HG03460 (cell line): ENCODE results near the gene PYCARD.
"Not testable (repeated sequence)": the region's sequence is repeated elsewhere in the genome, so short reads cannot be mapped to it uniquely, and the experiment has no call there.

Source experiments
- ATAC-seq: cut with Tn5 transposase; IDR thresholded peaks from one replicate; pipeline ENCODE4 v1.9.1; 2021; ENCODE audit not compliant: unreplicated experiment

PYCARD gene

GRCh38 chr16:31202414-31203375 is at the start of gene PYCARD:
TSS of gene PYCARD (minus strand) at chr16:31202760. CDS start at chr16:31202690, 70 bp downstream.
- ATAC-seq = peak; percentile 39

- ATAC-seq = no peak
Measured at GRCh38 chr16:31251435-31251834, 48.9 kb upstream of the PYCARD start.

GRCh38 chr16:31250782-31251384 is 48.3 kb upstream of the PYCARD start:
- no peak for ATAC-seq

GRCh38 chr16:31248344-31248743 is 45.8 kb upstream of the PYCARD start:
- ATAC-seq = no peak

GRCh38 chr16:31246296-31246695 is 43.7 kb upstream of the PYCARD start:
- no peak for ATAC-seq

- ATAC-seq = not testable (repeated sequence)
Measured at GRCh38 chr16:31245598-31245997, 43.0 kb upstream of the PYCARD start.

- no peak for ATAC-seq
Measured at GRCh38 chr16:31243734-31244670, 41.4 kb upstream of the PYCARD start.

- ATAC-seq = no peak
Measured at GRCh38 chr16:31242206-31242605, 39.6 kb upstream of the PYCARD start.

- no peak for ATAC-seq
Measured at GRCh38 chr16:31238041-31238440, 35.5 kb upstream of the PYCARD start.

- no peak for ATAC-seq
Measured at GRCh38 chr16:31229501-31229900, 26.9 kb upstream of the PYCARD start.

GRCh38 chr16:31228206-31228605 is 25.6 kb upstream of the PYCARD start:
- ATAC-seq = no peak

GRCh38 chr16:31225193-31225592 is 22.6 kb upstream of the PYCARD start:
- no peak for ATAC-seq

- no peak for ATAC-seq
Measured at GRCh38 chr16:31224092-31224955, 21.8 kb upstream of the PYCARD start.

GRCh38 chr16:31223044-31223443 is 20.5 kb upstream of the PYCARD start:
- no peak for ATAC-seq

GRCh38 chr16:31221357-31222160 is 19.0 kb upstream of the PYCARD start:
- no peak for ATAC-seq

GRCh38 chr16:31219154-31219741 is 16.7 kb upstream of the PYCARD start:
- ATAC-seq = no peak

- no peak for ATAC-seq
Measured at GRCh38 chr16:31217136-31217530, 14.6 kb upstream of the PYCARD start.

GRCh38 chr16:31216422-31217135 is 14.0 kb upstream of the PYCARD start, which contains the start of gene PYDC1:
TSS of gene PYDC1 (minus strand) at chr16:31217135. CDS start at chr16:31217028, 107 bp downstream.
- ATAC-seq = no peak
